Measurements from ENCODE around the gene MAN1A1.

MAN1A1 gene

GRCh38 chr6:119247504-119247903 is 102.1 kb downstream of the MAN1A1 start:
- TF ChIP-seq REST (IDR thresholded peaks at IDR 0.05; ENCODE audit: insufficient read depth in 1 of 2, low read depth in 2 of 2, low read length in 2 of 2) (no peak), FOXP2 (optimal IDR thresholded peaks at IDR 0.05; ENCODE audit: borderline replicate concordance, extremely low read depth, extremely low read length, insufficient read depth) (no peak), TAF1 (IDR thresholded peaks at IDR 0.05; ENCODE audit: borderline replicate concordance, insufficient read depth, low read length) (no peak), SIN3A (IDR thresholded peaks at IDR 0.05; ENCODE audit: borderline replicate concordance, insufficient read depth, low read length) (no peak), POLR2AphosphoS5 (IDR thresholded peaks at IDR 0.05; ENCODE audit: low read depth, low read length) (no peak)

GRCh38 chr6:119243657-119244056 is 105.9 kb downstream of the MAN1A1 start:
- TF ChIP-seq TAF1 (IDR thresholded peaks at IDR 0.05; ENCODE audit: borderline replicate concordance, insufficient read depth, low read length) (no peak), POLR2AphosphoS5 (IDR thresholded peaks at IDR 0.05; ENCODE audit: low read depth, low read length) (no peak), SIN3A (IDR thresholded peaks at IDR 0.05; ENCODE audit: borderline replicate concordance, insufficient read depth, low read length) (no peak), FOXP2 (optimal IDR thresholded peaks at IDR 0.05; ENCODE audit: borderline replicate concordance, extremely low read depth, extremely low read length, insufficient read depth) (no peak), REST (IDR thresholded peaks at IDR 0.05; ENCODE audit: insufficient read depth in 1 of 2, low read depth in 2 of 2, low read length in 2 of 2) (no peak)

GRCh38 chr6:119243037-119243436 is 106.5 kb downstream of the MAN1A1 start:
- no peak for TF ChIP-seq FOXP2 (optimal IDR thresholded peaks at IDR 0.05; ENCODE audit: borderline replicate concordance, extremely low read depth, extremely low read length, insufficient read depth)
- no peak for TF ChIP-seq TAF1 (IDR thresholded peaks at IDR 0.05; ENCODE audit: borderline replicate concordance, insufficient read depth, low read length)
- no peak for TF ChIP-seq SIN3A (IDR thresholded peaks at IDR 0.05; ENCODE audit: borderline replicate concordance, insufficient read depth, low read length)
- TF ChIP-seq POLR2AphosphoS5 (IDR thresholded peaks at IDR 0.05; ENCODE audit: low read depth, low read length): no peak
- TF ChIP-seq REST (IDR thresholded peaks at IDR 0.05; ENCODE audit: insufficient read depth in 1 of 2, low read depth in 2 of 2, low read length in 2 of 2): no peak

- TF ChIP-seq SIN3A (IDR thresholded peaks at IDR 0.05; ENCODE audit: borderline replicate concordance, insufficient read depth, low read length) (no peak), TAF1 (IDR thresholded peaks at IDR 0.05; ENCODE audit: borderline replicate concordance, insufficient read depth, low read length) (no peak), FOXP2 (optimal IDR thresholded peaks at IDR 0.05; ENCODE audit: borderline replicate concordance, extremely low read depth, extremely low read length, insufficient read depth) (no peak), POLR2AphosphoS5 (IDR thresholded peaks at IDR 0.05; ENCODE audit: low read depth, low read length) (no peak), REST (IDR thresholded peaks at IDR 0.05; ENCODE audit: insufficient read depth in 1 of 2, low read depth in 2 of 2, low read length in 2 of 2) (no peak)
Observed at GRCh38 chr6:119241540-119242309, 107.8 kb downstream of the MAN1A1 start.
